Measurements from ENCODE around the gene C1orf210.

The C1orf210 gene

DNA sequence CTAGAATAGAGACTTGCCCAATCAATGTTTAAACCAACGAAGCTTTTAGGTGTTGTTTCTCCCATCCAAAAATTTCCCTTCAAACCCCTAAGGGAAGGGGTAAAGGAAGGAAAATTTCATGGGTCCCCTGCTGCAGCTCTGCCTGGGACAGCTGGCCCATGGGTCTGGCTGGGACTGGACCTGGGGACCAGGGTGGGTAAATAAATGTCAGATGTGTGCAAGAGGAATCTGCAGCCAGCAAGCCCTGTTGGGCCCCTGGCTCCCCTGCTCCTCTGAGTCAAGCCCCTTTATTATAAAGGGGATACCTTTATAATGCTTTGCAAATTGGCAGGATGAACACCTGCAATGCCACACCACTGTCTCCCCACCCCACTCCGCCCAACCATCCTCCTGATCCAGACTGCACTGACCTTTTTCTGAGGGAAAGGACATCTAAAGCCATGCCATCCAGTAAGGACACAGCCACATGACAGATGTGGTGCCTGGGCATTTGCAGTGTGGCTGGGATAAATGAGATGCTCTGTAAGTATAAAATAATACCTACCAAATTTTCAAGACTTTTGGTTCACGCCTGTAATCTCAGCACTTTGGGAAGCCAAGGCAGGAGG is 17.5 kb downstream of the C1orf210 start:
- TF ChIP-seq, protein P1, sequence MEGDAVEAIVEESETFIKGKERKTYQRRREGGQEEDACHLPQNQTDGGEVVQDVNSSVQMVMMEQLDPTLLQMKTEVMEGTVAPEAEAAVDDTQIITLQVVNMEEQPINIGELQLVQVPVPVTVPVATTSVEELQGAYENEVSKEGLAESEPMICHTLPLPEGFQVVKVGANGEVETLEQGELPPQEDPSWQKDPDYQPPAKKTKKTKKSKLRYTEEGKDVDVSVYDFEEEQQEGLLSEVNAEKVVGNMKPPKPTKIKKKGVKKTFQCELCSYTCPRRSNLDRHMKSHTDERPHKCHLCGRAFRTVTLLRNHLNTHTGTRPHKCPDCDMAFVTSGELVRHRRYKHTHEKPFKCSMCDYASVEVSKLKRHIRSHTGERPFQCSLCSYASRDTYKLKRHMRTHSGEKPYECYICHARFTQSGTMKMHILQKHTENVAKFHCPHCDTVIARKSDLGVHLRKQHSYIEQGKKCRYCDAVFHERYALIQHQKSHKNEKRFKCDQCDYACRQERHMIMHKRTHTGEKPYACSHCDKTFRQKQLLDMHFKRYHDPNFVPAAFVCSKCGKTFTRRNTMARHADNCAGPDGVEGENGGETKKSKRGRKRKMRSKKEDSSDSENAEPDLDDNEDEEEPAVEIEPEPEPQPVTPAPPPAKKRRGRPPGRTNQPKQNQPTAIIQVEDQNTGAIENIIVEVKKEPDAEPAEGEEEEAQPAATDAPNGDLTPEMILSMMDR (IDR thresholded peaks at IDR 0.05; ENCODE audit: low read depth, low read length) = no peak
- no peak overlapping the region for H3K4me3 ChIP-seq (ENCODE audit: low read depth, low read length)

DNA sequence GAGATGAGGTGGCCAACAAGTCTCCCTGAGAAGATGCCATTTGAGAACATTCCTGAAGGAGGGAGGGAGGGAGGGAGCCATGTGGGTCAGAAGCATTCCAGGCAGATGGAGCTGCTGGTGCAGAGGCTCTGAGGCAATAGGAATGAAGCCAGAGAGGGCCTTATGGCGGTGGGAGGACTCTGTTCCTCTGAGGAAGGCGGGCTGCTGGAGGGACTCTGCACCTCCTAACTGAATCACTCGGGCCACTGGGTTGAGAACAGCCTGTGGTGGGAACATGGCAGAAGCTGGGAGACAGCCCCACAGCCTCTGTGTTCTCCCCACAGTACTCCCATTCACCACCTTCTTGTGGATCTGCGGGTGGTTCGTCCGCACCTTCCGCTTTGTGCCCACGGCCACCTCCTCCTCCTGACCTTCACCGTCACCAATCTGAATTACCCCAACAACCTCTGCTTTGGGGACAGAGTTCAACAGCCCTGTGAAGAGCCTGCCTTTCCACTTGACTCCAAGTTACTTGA is 18.0 kb downstream of the C1orf210 start:
- TF ChIP-seq, protein P1 (IDR thresholded peaks at IDR 0.05; ENCODE audit: low read depth, low read length) = no peak
- H3K4me3 ChIP-seq (ENCODE audit: low read depth, low read length) = no peak overlapping the region

DNA sequence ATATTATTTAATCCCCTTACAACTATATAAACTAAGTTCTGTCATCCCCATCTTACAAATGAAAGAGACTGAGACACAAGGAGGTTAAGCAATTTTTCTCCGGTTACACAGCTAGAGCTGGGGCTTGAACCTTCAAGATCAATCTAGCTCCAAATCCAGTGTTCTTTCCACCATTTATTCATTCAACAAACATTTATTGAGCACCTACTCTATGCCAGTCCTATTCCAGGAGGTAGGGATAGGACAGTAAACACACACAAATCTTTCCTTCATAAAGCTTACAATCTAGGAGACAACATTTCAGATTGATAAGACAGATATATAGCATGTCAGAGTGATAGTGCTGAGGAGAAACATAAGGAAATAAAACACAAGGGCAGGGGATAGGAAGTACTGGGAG is 18.5 kb downstream of the C1orf210 start:
- TF ChIP-seq, protein P1 (IDR thresholded peaks at IDR 0.05; ENCODE audit: low read depth, low read length) = no peak
- no peak overlapping the region for H3K4me3 ChIP-seq (ENCODE audit: low read depth, low read length)

- TF ChIP-seq, protein P1 (IDR thresholded peaks at IDR 0.05; ENCODE audit: low read depth, low read length) = no peak
- H3K4me3 ChIP-seq (ENCODE audit: low read depth, low read length) = no peak overlapping the region
Observed at GRCh38 chr1:43265431-43265830, 19.9 kb downstream of the C1orf210 start.

DNA sequence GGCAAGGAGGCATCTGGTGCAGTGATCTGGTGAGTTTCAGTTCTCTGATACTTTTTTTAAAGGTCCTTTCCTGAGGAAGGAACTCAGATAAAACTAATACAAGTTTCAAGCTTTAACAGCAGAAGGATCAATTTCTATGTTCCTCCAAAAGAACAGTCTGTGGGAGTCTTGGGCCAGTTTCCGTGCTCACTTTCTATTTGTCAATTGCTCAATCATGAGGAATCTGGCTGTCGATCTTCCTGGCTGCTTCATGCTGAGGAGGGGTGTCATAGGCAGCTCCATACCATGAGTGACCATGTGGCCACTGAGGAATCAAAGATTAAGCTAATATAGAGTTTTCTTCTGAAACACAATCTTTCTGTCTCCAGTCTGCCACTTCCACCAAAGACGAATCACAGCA is 27.0 kb downstream of the C1orf210 start:
- no peak overlapping the region for H3K4me3 ChIP-seq (ENCODE audit: low read depth, low read length)
- TF ChIP-seq, protein P1 (IDR thresholded peaks at IDR 0.05; ENCODE audit: low read depth, low read length) = no peak

DNA sequence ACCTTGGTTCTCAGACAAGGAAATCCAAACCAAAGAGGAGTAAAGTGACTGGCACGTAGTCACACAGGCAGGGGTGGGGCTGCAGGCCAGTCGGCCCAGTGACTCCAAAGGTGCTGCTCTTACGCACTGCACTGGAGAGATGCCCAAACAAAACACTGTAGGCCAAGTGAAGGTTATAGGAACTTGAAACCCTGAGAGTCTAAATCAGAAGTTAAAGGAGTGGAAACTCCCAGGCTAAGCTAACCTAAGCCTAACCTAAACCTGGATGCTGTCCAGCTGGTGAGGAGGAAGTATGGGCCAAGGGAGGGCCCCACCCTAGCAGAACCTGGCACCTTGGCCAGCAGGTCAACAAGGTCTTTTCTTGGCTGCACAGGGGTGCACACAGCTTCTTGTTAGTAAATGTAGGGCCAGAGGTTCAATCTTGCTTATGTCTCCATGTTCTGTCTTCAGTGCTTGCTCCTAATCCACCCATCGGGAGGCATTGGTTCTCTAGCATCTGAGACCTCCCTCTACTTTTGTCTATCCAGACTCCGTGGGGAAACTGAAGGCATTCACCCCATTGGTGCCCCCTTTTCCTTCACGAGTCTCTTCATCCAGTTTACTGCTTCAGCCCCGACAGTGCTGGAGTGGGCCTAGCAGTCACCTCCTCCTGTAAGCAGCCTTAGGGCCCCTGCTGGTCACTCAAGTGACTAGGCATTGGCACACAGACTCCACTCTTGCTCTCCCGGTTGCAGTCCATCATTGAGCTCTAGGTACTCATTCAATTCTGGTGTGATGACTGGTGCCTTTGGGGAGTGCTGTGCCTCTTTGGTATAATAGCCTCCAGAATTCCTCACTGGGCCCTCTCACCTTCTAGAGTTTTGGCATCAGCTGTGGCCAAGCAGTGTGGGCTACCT is 28.5 kb downstream of the C1orf210 start:
- TF ChIP-seq, protein P1 (IDR thresholded peaks at IDR 0.05; ENCODE audit: low read depth, low read length) = no peak

More for the DNA sequence above, 28.5 kb downstream of the C1orf210 start:
- no peak overlapping the region for H3K4me3 ChIP-seq (ENCODE audit: low read depth, low read length)
